Ramos (cell line): ENCODE data around the gene PRPS1.

Source experiments
- in situ Hi-C: fragments of 300-500 bp; cut with MboI; formaldehyde crosslinking; loops from one replicate; pipeline ENCODE4 v1.14.3; 2022; ENCODE audit warnings: low sequenced_read_pairs; ENCODE audit not compliant: unreplicated experiment

Gene PRPS1

DNA sequence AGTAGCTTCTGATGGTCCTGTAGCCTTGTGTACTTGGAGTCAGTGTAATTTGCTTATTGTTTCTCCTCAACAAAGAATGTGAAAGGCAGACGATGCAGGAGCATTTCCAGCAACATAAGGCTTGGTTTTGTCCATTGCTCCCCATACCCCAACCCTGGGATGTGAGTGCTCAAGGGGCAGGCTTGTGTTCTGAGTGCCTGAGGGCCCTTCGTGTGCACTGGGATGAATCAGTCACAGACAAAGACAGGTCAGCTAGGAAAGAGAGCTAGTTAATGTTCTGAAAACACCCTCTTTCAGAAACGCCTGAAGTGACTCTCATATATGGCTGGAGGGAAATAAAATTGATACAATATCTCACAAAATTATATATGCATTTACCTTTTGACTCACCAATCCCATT, 59.1 kb downstream of the PRPS1 start:
- in situ Hi-C loops, result no loop called here

DNA sequence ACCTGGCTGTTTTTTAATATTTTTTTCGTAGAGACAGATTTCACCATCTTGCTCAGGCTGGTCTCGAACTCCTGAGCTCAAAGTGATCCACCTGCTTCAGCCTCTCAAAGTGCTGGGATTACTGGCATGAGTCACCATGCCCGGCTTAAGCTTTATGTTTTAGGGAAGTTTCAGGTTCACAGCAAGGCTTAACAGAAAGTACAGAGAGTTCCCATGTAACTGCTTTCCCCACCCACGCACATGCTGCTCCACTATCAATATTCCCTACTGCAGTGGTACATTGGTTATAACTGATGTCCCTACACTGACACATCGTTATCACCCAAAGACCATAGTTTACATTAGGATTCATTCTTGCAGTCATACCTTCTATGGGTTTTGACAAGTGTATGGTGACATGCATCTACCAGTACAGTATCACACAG, 62.7 kb downstream of the PRPS1 start:
- in situ Hi-C loops, result no loop called here

DNA sequence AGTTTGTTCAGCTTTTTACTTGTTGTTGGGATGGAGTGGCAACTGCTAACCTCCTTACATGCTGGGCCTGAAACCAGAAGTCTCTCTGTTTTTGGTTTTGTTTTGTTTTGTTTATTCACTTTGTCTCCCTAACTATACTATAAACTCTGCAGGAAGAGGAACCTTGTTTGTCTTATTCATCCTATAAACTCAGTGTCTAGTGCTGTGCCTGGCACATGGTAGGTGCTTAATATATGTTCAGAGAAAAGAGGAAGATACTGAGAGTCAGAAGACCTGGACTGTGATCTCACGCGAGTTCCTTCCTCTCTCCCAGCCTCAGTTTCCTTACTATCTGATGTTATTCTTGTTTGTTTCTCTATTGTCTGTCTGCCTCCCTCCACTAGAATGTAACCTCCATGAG, 71.3 kb downstream of the PRPS1 start:
- in situ Hi-C loops, result no loop called here

DNA sequence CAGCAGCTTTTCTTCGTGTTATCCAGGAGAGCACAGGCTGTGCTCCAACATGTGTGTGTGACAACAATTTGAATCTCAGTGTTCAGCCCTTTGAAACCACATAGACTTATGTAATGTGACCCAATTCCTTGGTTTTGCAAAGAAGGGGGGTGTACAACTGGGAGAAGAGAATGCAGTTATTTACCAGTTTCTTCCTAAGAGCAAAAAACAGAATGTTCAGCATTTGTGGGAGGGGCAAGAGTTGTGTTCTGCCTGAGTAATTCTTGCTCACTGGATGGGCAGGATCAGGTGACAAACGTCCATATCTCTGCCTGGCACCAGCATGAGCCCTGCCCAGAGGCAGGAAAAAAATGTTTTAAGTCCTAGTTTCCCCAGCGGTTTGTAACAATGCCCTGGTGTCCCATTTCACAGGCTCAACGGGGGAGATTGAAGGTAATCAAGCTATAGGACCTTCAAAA, 72.0 kb downstream of the PRPS1 start:
- in situ Hi-C loops, result no loop called here
